GM10248 (cell line): ENCODE data around the gene WDR37.

ENCODE experiments used
- CTCF ChIA-PET: fragments of 300-600 bp; sonication (Branson Sonifier 250); formaldehyde crosslinking; extraction: SDS; loops from one replicate; lab custom pipeline; 2021; ENCODE audit warnings: antibody characterized with exemption; lab: Yijun Ruan, JAX
- POLR2A ChIA-PET: fragments of 350-650 bp; sonication (Branson Sonifier 250); formaldehyde crosslinking; extraction: SDS; loops from one replicate; lab custom pipeline; 2020; ENCODE audit warnings: antibody characterized with exemption; lab: Yijun Ruan, JAX
- DNase-seq: peaks from one replicate; pipeline ENCODE4 v3.0.0; 2012; ENCODE audit errors: extremely low spot score
- TF ChIP-seq, protein P1 (sequence below): IDR thresholded peaks from 2 replicates; pipeline ENCODE4 v1.5.1; 2012; ENCODE audit warnings: mild to moderate bottlenecking, low read depth; ENCODE audit errors: extremely low read depth, missing control alignments, control extremely low read depth

WDR37 gene

DNA sequence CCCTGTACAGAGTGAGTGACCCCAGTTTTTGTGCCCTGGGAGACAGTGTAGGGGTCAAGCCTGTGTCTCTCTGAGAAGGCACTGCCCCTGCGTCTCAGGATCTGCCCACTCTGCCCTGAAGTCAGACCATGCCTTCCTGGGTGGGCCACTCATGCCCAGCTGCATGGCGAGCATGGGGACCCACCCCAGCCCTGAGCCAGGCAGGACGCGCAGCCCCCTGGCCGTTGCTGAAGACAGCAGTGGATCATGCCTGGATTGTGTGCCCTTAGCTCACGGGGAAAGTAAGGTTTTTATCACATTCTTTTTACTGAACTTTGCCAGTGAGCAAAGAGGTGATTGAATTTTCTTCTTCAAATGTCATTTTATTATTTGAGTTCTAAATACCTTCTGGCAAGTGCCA lies 66.2 kb downstream of the WDR37 start:
- TF ChIP-seq, protein P1, sequence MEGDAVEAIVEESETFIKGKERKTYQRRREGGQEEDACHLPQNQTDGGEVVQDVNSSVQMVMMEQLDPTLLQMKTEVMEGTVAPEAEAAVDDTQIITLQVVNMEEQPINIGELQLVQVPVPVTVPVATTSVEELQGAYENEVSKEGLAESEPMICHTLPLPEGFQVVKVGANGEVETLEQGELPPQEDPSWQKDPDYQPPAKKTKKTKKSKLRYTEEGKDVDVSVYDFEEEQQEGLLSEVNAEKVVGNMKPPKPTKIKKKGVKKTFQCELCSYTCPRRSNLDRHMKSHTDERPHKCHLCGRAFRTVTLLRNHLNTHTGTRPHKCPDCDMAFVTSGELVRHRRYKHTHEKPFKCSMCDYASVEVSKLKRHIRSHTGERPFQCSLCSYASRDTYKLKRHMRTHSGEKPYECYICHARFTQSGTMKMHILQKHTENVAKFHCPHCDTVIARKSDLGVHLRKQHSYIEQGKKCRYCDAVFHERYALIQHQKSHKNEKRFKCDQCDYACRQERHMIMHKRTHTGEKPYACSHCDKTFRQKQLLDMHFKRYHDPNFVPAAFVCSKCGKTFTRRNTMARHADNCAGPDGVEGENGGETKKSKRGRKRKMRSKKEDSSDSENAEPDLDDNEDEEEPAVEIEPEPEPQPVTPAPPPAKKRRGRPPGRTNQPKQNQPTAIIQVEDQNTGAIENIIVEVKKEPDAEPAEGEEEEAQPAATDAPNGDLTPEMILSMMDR = no peak
- ChIA-PET POLR2A (no interaction called here), CTCF (interaction anchor here (1.0 kb wide), 1 partner anchor 12 kb away, joined by 3 read pairs; no protein-coding TSS in a partner anchor)

DNA sequence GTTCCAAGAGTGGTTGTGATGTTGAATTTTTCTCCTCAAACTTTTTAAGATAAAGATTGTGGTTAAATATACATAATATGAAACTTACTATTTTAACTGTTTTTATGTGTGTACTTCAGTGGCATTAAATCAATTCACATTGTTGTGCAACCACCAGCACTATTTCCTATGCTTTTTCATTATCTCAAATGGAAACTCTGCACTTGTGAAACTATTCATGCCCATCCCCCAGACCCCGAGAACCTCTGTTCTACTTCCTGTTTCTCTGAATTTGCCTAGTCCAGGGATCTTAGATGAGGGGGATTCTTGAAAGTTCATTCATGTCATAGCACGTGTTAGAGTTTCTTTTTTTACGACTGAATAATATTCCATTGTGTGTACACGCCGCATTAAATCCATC lies 67.0 kb downstream of the WDR37 start:
- TF ChIP-seq, protein P1 = no peak
- DNase-seq = no peak
- ChIA-PET CTCF (no interaction called here), POLR2A (no interaction called here)

More for the DNA sequence above, 66.2 kb downstream of the WDR37 start:
- no peak for DNase-seq

DNA sequence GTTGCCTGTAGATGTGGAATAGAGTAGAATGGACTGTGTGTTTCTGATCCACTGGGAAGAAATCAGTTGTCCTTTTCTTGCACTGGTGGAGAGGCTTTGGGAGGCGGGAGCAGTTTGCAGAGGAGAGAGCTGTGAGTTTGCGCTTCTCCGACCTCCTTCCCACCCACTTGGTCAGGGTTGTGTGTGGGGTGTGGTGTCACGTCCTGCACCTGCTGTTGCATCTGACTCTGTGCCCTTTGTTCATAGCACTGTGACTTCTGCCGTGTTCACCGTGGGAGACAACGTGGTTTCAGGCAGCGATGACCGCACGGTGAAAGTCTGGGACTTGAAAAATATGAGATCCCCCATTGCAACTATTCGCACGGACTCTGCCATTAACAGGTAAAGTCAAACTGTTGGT lies 67.8 kb downstream of the WDR37 start:
- ChIA-PET CTCF (no interaction called here), POLR2A (no interaction called here)
- TF ChIP-seq, protein P1 = no peak
- no peak for DNase-seq

DNA sequence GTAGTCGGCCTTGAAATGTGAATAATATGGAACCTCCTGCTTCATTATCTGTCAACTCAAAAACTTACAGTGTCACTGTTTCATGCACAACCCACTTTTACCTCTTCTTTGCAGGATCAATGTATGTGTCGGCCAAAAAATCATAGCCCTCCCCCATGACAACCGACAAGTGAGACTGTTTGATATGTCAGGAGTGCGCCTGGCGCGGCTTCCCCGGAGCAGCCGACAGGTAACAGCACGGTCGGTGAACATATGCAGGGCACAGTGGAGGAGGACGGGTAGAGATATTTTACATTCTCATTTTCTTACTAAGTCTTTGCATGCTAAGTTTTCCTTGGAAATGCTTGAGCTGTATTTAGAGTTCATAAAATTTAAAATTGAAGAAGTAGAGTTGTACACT lies 68.6 kb downstream of the WDR37 start:
- TF ChIP-seq, protein P1 = no peak
- CTCF ChIA-PET = no interaction called here
- DNase-seq = no peak
- POLR2A ChIA-PET = no interaction called here

DNA sequence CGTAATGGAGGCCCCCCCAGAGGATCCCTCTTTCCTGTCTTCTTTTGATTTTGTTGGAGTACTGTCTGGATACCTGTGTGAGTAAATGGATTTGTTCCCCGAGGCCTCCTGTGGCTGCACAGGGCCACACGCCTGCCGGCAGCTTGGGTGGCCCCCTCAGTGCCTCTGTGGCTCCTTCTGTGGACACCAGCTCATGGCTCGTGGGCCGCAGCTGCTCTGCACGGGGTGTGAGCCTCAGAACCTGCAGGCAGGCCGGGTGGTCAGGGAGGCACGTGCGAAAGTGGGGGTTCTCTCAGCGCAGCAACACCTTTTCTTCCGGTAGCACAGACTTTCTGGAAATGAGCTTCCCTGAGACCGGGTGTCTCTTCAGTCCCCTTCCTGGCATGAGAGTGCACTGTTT lies 70.3 kb downstream of the WDR37 start:
- CTCF ChIA-PET = no interaction called here
- TF ChIP-seq, protein P1 = no peak
- POLR2A ChIA-PET = no interaction called here
- no peak for DNase-seq

DNA sequence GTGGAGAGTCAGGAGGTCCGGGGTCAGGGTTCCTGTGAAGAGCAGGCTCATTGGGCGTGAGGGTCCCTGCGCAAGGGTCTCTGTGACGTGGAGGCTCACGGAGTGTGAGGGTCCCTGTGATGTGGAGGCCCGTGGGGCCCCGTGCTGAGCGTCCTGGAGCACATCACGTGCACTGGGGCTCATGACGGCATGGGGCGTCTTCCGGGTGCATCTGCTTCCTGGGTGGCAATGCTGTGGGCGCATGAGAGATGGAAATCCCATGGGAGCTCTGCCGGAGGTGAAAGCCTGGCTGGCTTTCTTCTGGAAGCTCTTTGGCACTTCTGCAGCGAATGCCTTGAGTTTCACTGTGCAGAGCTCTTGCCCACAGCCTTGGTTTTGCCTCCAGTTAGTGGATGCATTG lies 71.4 kb downstream of the WDR37 start:
- POLR2A ChIA-PET = no interaction called here
- CTCF ChIA-PET = interaction anchor here (1.4 kb wide), 1 partner anchor 18 kb away, joined by 4 read pairs; no protein-coding TSS in a partner anchor
- TF ChIP-seq, protein P1 = no peak
- DNase-seq = no peak
